DLD1 (cell line): Measurements from ENCODE around the gene SEL1L3.
"Not testable (repeated sequence)": the region's sequence is repeated elsewhere in the genome, so short reads cannot be mapped to it uniquely, and the experiment has no call there.

Source experiments
- in situ Hi-C: cut with HindIII; loops from 2 replicates; pipeline ENCODE4 v1.10.0; 2017; ENCODE audit warnings: low sequenced_read_pairs

Gene SEL1L3

GRCh38 chr4:25862411-25863346 lies at the start of gene SEL1L3:
Gene SEL1L3, minus strand, starts transcription at chr4:25862988. Its CDS starts 152 bp downstream, at chr4:25862836.
- in situ Hi-C loops, result no loop called here

DNA sequence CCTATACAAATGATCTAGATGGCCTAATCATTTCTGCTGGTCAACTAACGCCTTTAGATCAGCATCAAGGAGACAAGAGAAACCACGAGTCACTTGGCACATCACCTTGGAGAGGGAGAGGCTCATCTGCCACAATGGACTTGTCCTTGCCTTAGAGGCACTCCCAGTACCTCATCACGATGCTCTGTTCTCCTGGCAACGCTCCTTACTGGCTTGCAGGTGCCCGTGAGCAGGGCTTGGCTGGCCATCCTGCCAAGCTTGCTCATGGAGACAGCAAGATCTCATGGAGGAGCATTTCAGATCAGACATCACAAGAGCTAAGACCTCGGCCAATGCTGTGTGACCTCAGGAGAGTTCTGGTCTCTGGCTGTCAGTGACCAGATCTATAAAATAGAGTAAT lies 48.6 kb upstream of the SEL1L3 start:
- in situ Hi-C loops, result no loop called here

DNA sequence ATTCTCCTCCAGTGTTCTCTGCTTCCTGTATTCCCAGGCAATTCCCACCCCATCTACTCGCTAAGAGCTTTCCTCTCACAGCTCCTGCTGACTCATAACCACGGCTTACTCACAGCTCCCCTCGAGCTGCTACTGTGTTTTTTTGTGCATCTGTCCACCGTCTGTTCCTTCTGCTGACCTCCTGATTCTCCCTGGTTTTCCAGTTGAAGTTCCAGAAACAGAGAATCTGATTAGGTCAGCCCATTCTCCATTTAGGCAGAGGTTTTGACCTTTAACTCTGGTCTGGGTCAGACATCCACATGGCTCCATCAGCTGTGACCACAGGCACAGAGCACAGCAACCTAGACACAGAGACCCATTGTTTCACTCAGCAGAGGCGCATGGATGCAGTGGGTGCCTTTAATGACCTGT lies 45.7 kb upstream of the SEL1L3 start:
- in situ Hi-C loops, result no loop called here

DNA sequence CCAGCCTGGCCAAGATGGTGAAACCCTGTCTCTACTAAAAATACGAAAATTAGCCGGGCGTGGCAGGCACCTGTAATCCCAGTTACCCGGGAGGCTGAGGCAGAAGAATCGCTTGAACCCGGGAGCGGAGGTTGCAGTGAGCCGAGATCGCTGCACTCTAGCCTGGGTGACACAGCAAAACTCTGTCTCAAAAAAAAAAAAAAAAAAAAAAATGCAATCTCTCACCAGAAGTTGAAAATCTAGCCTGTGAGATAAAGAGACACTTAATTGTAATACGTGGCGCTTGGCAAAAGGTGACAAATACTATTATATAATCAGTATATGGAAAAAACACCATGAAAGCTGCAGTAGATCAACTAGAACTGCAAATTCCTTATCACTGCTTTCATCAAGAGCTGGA lies 43.3 kb upstream of the SEL1L3 start:
- in situ Hi-C loops, result not testable (repeated sequence)

- in situ Hi-C loops, result no loop called here
These were observed 42.6 kb upstream of the SEL1L3 start for GRCh38 chr4:25905371-25905770.

DNA sequence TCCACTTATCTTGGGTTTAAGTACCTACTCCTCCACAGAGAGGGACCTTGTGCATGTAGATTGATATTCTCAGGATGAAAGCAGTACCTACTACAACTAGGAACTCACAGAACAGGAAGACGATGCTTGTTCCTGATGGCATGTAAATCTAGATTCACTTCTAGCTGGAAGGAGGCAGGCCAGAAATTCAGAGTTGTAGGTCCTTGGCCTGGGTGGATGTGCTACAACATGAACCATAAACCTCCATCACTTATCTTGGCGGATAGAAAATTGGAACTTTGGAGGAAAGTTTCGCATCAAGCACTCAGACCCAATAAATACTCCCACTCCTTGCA lies 41.9 kb upstream of the SEL1L3 start:
- in situ Hi-C loops, result no loop called here

- in situ Hi-C loops, result no loop called here
These were observed 41.3 kb upstream of the SEL1L3 start for GRCh38 chr4:25903900-25904747.

GRCh38 chr4:25901030-25901430 lies 38.2 kb upstream of the SEL1L3 start:
- in situ Hi-C loops, result no loop called here

- in situ Hi-C loops, result no loop called here
These were observed 37.5 kb upstream of the SEL1L3 start for GRCh38 chr4:25900310-25900709.

DNA sequence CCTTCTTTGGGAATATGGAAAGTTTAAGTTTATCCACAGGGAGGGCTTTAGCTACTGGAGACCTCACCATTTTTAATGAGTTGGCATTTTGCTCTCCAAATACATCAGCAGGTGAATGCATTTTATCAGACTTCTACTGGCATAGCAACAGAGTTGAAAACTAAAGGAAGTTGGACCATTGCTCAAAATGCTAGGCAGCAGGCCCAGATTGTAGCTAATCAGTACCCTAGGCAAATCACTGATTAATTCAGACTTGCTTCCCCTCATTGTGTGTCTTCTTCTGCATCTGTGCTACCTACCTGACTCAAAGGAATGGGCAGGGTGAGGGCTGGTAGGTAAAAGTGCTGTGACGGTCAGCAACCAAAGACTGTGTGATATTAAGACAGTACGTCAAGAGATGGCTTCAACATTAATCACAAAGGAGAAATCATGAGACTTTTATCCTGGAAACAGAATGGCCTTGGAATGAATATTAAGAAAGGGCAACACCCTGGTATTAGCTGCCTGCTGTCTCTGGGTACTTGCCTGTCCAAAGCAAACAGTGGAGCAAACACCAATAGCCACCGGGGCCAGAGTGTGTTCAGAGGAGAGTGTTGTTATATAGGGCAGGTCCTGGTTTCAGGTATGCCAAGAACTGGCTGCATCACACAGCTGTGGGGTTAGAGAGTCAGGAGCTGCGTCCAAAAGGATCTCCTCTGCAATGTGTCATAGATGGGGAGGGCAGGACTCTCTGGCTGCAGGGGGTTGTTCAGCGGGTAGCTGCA lies 34.2 kb upstream of the SEL1L3 start:
- in situ Hi-C loops, result no loop called here

DNA sequence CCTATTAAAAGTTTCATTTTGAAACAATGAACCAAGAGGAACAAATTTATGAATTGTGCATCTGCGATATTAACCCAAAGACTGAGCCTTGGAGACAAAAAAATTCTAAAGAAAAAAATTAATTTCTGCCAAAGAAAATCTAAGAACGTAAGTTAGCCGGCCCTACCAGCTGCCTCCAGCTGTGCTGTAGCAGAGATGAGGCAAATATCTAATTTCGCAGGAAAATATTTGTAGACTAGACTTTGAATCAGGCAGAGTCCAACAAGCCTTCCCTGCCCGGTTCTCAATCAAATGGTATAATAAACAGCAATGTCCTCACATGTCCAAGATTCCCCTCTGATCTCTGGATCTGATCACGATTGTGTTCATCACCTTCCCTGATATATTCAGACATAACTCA lies 30.0 kb upstream of the SEL1L3 start:
- in situ Hi-C loops, result no loop called here

GRCh38 chr4:25890571-25891485 lies 28.0 kb upstream of the SEL1L3 start:
- in situ Hi-C loops, result no loop called here

GRCh38 chr4:25889589-25890503 lies 27.1 kb upstream of the SEL1L3 start:
- in situ Hi-C loops, result no loop called here

DNA sequence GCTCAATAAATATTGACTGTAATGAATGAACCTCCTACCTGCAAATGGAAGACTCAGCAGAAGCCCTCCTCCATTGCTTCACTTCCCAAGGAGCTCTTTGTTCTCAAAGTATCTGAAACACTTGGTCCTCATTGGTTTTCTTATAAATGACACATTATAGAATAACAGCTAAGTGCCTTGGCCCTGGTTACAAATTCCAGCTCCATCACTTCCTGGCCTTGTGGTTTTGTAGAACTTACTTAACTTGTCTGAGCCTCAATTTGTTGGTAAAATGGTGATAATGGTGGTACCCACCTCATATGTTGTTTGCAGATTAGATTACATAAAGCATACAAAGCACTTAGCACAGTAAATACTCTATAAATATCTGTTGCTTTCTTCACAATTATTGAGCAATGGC lies 26.0 kb upstream of the SEL1L3 start:
- in situ Hi-C loops, result no loop called here

DNA sequence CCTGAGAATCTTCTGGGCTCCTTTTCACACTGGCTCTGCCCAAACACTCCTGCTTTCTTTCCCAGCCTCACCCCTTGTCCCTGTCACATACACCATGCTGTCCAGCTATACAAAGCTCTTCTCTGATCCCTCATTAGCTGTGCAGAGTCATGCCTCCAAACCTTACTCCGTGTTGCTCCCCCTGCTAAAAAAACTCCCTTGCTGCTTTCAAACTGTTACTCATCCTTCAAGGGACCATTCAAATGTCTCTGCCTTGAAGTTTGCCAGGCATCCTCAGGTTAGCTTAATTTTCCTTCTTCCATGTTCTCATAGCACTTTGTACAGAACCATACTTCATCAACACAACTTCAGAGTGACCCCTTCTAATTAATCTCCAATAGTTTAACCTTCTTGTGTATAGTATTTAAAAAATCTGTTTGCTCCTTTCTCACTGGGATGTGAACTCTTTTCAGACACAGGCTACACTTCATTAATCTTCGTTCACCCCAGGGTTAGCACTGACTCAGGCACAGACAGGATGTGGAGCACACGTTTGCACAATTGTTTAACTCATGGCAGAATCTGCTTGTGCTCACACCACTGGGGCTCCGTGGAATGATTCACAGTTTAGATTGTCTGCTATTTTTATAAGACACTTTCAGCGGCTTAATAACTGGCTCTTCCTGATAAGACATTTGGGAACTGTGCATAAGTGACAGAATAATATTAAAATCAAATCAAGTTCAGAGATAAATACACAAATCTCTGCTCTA lies 21.4 kb upstream of the SEL1L3 start:
- in situ Hi-C loops, result no loop called here

DNA sequence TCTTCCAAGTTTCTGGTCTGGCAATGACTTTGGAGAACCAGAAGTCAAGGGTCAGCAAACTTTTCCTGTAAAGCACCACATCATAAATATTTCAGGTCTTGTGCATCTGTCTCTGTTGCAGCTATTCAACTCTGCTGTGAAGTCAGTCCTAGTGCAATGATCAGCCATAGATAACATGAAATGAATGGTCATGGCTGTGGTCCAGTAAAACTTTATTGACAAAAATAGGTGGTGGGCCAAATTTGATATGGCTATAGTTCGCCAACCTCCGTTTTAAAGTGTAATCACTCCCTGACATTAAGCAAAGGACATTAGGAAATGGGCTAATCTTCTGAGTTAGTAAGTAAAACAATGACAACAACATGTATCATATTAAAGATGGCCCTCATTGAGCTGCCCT lies 20.8 kb upstream of the SEL1L3 start:
- in situ Hi-C loops, result no loop called here

DNA sequence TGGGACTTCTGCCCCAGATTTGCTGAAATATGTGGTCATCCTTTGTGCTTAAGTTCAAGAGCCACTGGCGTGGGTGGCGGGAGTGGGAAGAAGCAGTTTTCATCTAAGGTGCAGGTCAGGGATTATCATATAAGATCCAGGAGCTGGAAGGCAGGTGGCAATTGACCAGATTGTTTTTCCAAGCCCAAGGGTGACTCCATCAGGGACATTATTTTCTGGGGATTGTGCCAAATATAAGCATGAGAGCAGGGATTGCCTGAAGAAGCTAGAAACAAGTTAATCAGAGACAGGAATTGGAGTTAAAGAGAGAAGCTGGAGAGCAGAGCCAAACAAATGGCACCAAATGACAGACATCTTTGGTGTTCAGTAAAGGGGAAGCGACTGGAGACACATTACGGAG lies 19.4 kb upstream of the SEL1L3 start:
- in situ Hi-C loops, result no loop called here

- in situ Hi-C loops, result no loop called here
These were observed 18.4 kb upstream of the SEL1L3 start for GRCh38 chr4:25881193-25881592.
